Measurements from ENCODE around the gene ARHGAP21. TPM values are rescaled to one million over a fixed set of nuclear protein-coding genes. Genes with fewer than 3 reads are reported as not detected.
"Not testable (repeated sequence)": the region's sequence is repeated elsewhere in the genome, so short reads cannot be mapped to it uniquely, and the experiment has no call there.

The ARHGAP21 gene
- total RNA-seq, 1 donor from 2014 or later, result 88.0 TPM

DNA sequence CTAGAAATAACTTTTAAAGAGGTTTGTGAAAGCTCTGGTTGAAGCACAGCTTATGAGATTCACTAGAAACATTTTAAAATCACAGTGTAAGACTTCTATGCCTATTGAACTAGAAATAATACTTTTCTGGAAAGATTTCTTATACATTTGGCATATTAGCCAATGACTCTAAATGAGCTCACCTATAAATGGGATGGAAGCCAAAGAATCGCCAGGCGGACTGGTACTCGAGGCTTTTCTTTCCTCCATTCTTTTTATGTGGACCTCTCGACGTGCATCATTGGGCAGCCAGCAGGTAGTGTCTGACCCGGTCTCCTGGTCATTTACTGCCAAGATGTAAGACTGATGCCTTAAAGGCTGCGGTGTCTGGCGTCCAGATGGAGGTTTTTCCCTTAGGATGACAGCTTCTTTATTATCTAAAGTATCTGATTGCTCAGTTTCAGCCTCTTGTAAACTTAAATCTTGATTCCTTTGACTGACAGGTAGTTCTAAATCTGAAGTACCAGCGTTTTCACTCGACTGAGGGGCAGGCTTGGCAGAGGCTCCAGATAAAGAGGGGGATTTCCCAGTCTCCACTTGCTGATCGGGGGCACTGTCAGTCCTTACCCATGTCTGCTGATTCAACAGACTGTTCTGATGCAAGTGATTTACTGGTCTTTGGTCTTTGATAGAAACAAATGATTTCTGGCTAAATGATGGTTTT, 104.2 kb downstream of the ARHGAP21 start:
- not testable (repeated sequence) for H3K27ac Mint-ChIP-seq; H3K9me3 Mint-ChIP-seq (ENCODE audit: low read depth); H3K27me3 Mint-ChIP-seq; DNase-seq (ENCODE audit: low spot score, unreplicated experiment); H3K4me1 Mint-ChIP-seq (ENCODE audit: low read depth); H3K4me3 Mint-ChIP-seq (ENCODE audit: low read depth)
- peaks cover 17% of the 10 kb centered on the region for H3K36me3 Mint-ChIP-seq (ENCODE audit: insufficient read depth)

DNA sequence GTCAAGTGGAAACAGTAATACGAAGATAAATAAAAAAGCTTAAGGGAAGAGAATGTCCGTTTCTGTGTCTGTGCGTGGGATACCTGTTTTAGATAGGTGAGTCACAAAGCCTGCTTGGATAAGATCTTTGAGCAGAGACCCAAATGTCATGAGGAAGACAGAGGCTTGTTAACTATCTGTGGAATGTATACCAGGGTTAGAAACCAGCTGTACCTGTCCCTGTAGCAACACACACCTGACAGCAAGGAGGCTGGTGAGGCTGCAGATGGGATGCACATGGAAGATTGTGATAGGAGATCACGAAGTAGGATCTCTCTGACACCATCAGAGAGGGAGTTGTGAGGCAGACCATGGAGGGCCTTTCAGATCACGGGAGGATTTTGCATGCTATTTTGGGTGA, 105.3 kb downstream of the ARHGAP21 start:
- Mint-ChIP-seq H3K4me3 (ENCODE audit: low read depth) (no peak overlapping the region), H3K36me3 (ENCODE audit: insufficient read depth) (peaks cover 20% of the 10 kb centered on the region), H3K27me3 (no peaks in the 10 kb centered on the region), H3K4me1 (ENCODE audit: low read depth) (no peaks in the 10 kb centered on the region), H3K9me3 (ENCODE audit: low read depth) (no peaks in the 10 kb centered on the region), H3K27ac (no peak overlapping the region)
- TF ChIP-seq, protein P1, sequence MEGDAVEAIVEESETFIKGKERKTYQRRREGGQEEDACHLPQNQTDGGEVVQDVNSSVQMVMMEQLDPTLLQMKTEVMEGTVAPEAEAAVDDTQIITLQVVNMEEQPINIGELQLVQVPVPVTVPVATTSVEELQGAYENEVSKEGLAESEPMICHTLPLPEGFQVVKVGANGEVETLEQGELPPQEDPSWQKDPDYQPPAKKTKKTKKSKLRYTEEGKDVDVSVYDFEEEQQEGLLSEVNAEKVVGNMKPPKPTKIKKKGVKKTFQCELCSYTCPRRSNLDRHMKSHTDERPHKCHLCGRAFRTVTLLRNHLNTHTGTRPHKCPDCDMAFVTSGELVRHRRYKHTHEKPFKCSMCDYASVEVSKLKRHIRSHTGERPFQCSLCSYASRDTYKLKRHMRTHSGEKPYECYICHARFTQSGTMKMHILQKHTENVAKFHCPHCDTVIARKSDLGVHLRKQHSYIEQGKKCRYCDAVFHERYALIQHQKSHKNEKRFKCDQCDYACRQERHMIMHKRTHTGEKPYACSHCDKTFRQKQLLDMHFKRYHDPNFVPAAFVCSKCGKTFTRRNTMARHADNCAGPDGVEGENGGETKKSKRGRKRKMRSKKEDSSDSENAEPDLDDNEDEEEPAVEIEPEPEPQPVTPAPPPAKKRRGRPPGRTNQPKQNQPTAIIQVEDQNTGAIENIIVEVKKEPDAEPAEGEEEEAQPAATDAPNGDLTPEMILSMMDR (IDR thresholded peaks at IDR 0.05; ENCODE audit: unreplicated experiment), result no peak
- DNase-seq (ENCODE audit: low spot score, unreplicated experiment), result no peak

- Mint-ChIP-seq H3K9me3 (ENCODE audit: low read depth) (no peaks in the 10 kb centered on the region), H3K27me3 (no peaks in the 10 kb centered on the region), H3K27ac (no peak overlapping the region), H3K4me3 (ENCODE audit: low read depth) (no peak overlapping the region), H3K4me1 (ENCODE audit: low read depth) (no peaks in the 10 kb centered on the region), H3K36me3 (ENCODE audit: insufficient read depth) (peaks cover 21% of the 10 kb centered on the region)
- peak; percentile 12 for DNase-seq (ENCODE audit: low spot score, unreplicated experiment)
- TF ChIP-seq, protein P1 (IDR thresholded peaks at IDR 0.05; ENCODE audit: unreplicated experiment), result peak; percentile 79
Measured at GRCh38 chr10:24617771-24618396, 105.8 kb downstream of the ARHGAP21 start.

DNA sequence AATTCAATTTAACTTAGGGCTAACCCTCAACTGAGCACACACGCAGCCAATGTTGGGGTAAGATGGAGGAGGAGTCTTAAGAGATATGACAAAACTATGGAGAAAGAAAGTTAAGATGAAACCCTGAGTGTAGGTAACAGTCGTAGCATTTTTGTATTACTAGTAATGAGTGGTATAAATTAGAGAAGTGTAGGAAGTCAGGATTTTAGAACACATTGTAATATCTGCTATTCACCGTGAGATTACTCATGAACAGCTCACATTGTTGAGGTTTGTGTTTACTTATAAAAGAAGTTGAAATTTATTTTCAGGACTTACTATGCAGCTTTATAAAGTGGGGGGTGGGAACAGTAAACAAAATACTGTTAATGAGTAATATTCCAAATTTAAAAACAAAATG, 107.2 kb downstream of the ARHGAP21 start:
- TF ChIP-seq, protein P1 (IDR thresholded peaks at IDR 0.05; ENCODE audit: unreplicated experiment), result no peak
- H3K4me3 Mint-ChIP-seq (ENCODE audit: low read depth), result no peak overlapping the region
- peaks cover 23% of the 10 kb centered on the region for H3K36me3 Mint-ChIP-seq (ENCODE audit: insufficient read depth)
- H3K27me3 Mint-ChIP-seq, result no peaks in the 10 kb centered on the region
- H3K27ac Mint-ChIP-seq, result peak overlapping the region; percentile 9
- H3K9me3 Mint-ChIP-seq (ENCODE audit: low read depth), result no peaks in the 10 kb centered on the region
- H3K4me1 Mint-ChIP-seq (ENCODE audit: low read depth), result no peaks in the 10 kb centered on the region
- no peak for DNase-seq (ENCODE audit: low spot score, unreplicated experiment)

DNA sequence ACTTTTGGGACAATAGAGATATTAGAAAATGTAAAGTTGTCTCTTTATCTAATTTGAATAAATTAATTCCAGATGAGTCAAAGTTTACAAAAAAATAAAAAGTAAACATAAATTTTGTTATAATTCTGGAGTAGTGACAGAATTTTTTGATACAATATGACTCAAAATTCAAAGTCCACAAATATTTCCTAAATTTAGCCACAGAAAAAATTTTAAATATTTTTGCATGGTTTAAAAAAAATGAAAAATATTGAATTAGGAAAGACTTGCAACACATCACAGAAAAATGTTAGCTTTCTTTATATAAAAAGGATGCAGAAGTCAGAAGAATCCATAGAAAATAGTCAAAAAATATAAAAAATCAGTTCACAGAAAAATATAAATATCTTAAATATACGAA, 117.7 kb downstream of the ARHGAP21 start:
- Mint-ChIP-seq H3K4me3 (ENCODE audit: low read depth) (no peak overlapping the region), H3K27ac (no peak overlapping the region), H3K4me1 (ENCODE audit: low read depth) (peaks cover 6% of the 10 kb centered on the region), H3K36me3 (ENCODE audit: insufficient read depth) (peaks cover 18% of the 10 kb centered on the region), H3K27me3 (no peaks in the 10 kb centered on the region), H3K9me3 (ENCODE audit: low read depth) (no peaks in the 10 kb centered on the region)
- TF ChIP-seq, protein P1 (IDR thresholded peaks at IDR 0.05; ENCODE audit: unreplicated experiment), result no peak
- DNase-seq (ENCODE audit: low spot score, unreplicated experiment), result no peak

DNA sequence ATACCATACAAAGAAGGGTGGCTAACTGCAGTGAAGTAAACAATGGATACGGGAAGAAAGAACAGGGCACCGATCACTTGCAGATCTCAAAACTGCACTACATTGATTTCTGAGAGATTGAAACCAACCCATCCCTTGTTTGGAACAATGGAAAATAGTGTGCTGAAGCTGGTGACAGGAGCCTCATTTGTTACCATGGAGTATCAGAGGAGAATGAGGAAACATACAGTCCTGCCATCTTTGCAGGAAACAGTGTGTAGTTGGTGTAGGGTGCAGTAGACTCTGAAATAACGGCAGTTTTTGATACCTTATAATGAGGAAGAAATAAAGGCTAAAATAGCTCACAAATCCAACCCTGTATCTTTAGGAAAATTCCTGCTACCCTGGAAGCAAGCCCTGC, 118.5 kb downstream of the ARHGAP21 start:
- Mint-ChIP-seq H3K36me3 (ENCODE audit: insufficient read depth) (peaks cover 22% of the 10 kb centered on the region), H3K27ac (no peak overlapping the region), H3K4me1 (ENCODE audit: low read depth) (peaks cover 6% of the 10 kb centered on the region), H3K9me3 (ENCODE audit: low read depth) (no peaks in the 10 kb centered on the region), H3K27me3 (no peaks in the 10 kb centered on the region), H3K4me3 (ENCODE audit: low read depth) (no peak overlapping the region)
- TF ChIP-seq, protein P1 (IDR thresholded peaks at IDR 0.05; ENCODE audit: unreplicated experiment), result no peak
- DNase-seq (ENCODE audit: low spot score, unreplicated experiment), result no peak
